MG63 (cell line): ENCODE data around the gene SPACA7. TPM values are rescaled to one million over a fixed set of nuclear protein-coding genes. Genes with fewer than 3 reads are reported as not detected.

ENCODE experiments used
- DNase-seq: peaks from one replicate; pipeline ENCODE4 v3.0.0-alpha.2; 2020
- H3K27me3 ChIP-seq: fragments of 250-450 bp; sonication (Bioruptor Pico); 2 replicates; pipeline ENCODE4 v1.5.1; 2020; ENCODE audit warnings: mild to moderate bottlenecking, moderate library complexity
- H3K36me3 ChIP-seq: fragments of 250-450 bp; sonication (Bioruptor Pico); 2 replicates; pipeline ENCODE4 v1.5.1; 2020; ENCODE audit warnings: mild to moderate bottlenecking, moderate library complexity
- H3K4me3 ChIP-seq: fragments of 250-450 bp; sonication (Bioruptor Pico); 2 replicates; pipeline ENCODE4 v1.5.1; 2020; ENCODE audit warnings: mild to moderate bottlenecking, moderate library complexity
- H3K9me3 ChIP-seq: fragments of 250-450 bp; sonication (Bioruptor Pico); 2 replicates; pipeline ENCODE4 v1.5.1; 2020; ENCODE audit warnings: mild to moderate bottlenecking, moderate library complexity
- total RNA-seq: library from RNA; depleted of rRNA; stranded (reverse); fragments of >200 nt; shearing (Covaris generic); gene quantifications from 2 replicates; pipeline ENCODE4 v1.2.3, GENCODE V29; 2014; ENCODE audit warnings: low replicate concordance

Gene SPACA7
- total RNA-seq, 1 experiment from 2014 or later = not detected

DNA sequence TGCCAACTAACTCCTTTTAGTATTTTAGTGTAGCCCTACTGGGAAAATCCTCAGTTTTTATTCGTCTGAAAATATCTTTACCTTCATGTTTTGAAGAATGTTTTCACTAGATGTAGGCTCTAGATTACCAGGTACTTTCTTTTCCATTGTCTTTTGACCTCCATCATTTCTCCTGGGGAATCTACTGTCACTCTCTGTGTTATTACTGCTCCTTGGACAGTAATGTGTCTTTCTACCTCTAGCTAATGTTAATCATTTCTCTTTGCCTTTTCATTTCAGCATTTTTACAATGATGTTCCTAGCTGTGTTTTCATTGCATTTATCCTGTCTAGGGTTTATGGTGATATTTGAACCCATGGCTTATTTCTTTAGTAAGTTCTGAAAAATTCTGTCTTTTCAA lies 61.9 kb downstream of the SPACA7 start:
- H3K4me3 ChIP-seq = no peak overlapping the region
- H3K36me3 ChIP-seq = no peaks in the 10 kb centered on the region
- peaks cover 12% of the 10 kb centered on the region for H3K9me3 ChIP-seq
- H3K27me3 ChIP-seq = peaks cover 6% of the 10 kb centered on the region; the same call in 1 of the 2 replicates
- DNase-seq = no peak

DNA sequence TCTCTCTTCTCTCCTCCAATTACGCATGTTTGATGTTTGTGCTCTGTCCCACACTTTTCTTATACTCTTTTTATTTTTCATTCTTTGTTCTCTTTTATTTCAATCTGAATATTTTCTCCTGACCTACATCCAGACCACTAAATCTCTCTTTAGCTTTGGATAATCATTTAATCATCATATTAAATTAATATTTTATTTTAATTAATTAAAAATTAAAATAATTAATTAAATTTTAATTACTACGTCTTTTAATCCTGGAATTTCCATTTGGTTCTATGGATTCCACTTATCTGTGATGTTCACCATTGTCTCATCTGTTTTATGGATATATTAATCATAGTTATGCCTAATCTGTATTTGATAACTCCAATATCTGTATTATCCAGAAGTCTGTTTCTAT lies 62.4 kb downstream of the SPACA7 start:
- DNase-seq = no peak
- Histone ChIP-seq H3K4me3 (no peak overlapping the region), H3K27me3 (peaks cover 6% of the 10 kb centered on the region; the same call in 1 of the 2 replicates), H3K9me3 (peaks cover 12% of the 10 kb centered on the region), H3K36me3 (no peaks in the 10 kb centered on the region)

DNA sequence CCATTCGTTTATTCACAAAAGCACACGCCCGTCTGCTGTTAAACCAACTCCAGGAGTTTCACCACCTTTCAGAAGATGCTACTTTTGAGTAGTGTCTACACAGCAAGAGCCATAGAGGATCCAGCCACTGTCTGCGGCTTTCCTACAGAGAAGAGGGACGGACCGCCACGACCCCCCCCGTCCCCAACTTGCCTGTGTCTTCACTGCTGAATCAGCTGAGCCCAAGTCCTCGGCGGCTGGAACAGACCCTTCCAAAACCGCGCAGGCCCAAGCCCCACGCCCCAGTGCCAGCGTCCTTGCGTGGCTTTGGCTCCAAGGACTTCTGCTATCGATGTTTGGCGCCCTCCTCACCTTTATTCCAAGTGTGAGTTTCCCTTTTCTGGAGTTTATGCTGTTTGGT lies 65.1 kb downstream of the SPACA7 start:
- DNase-seq = no peak
- H3K36me3 ChIP-seq = no peaks in the 10 kb centered on the region
- peaks cover 6% of the 10 kb centered on the region; the same call in 1 of the 2 replicates for H3K27me3 ChIP-seq
- no peak overlapping the region for H3K4me3 ChIP-seq
- H3K9me3 ChIP-seq = peaks cover 12% of the 10 kb centered on the region

DNA sequence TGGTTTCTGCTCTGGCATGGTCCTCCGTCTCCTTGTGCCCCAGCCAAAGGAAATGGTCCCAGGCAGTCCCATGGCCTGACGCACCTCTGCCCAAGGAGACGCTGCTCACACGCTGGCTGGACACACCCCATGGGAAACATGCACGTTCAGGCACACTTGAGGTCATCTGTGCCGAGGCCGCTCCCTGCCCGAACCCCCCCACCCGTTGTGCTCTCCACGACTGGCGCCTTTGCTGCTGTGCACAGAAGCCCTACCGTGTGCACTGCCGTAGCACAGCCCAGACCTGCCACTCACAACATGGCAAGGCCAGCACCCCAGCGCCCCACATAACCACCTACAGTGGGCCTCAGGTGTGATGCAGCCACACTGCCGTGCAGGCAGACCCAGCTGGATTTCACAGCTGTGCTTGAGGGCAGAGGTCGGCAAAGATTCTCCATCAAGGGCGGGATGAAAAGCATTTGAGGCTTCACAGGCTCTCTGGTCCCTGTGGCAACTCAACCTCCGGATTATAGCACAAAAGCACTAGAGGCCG lies 65.7 kb downstream of the SPACA7 start:
- H3K27me3 ChIP-seq = peaks cover 6% of the 10 kb centered on the region; the same call in 1 of the 2 replicates
- peaks cover 12% of the 10 kb centered on the region for H3K9me3 ChIP-seq
- H3K36me3 ChIP-seq = no peaks in the 10 kb centered on the region
- no peak for DNase-seq
- H3K4me3 ChIP-seq = no peak overlapping the region

DNA sequence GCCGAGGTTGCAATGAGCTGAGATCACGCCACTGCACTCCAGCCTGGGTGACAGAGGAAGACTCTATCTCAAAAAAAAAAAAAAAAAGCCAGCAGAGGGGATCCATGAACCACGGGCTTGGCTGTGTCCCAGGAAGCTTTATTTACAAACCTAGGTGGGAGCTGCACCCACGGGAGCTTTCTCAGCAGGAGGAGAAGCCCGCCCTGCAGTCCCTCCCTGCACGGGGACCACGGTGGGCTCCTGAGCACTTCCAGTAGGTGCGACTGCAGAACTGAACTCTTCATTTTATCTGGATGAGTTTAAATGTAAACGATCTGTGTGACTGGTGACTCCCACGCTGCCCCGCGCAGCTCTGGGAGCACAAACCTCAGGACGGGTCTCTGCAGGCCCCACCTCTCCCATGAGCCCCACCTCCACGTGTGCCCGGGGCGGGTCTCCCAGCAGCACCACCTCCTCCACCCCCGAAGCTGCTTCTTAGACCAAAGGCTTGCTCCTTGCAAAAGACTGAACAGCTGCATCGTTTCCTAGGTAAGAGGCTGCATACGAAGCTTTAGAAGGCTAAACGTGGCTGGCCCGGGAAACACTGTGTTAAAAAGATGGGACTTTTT lies 66.4 kb downstream of the SPACA7 start:
- Histone ChIP-seq H3K36me3 (no peaks in the 10 kb centered on the region), H3K4me3 (no peak overlapping the region), H3K27me3 (peaks cover 6% of the 10 kb centered on the region; the same call in 1 of the 2 replicates), H3K9me3 (peaks cover 12% of the 10 kb centered on the region)
- no peak for DNase-seq

DNA sequence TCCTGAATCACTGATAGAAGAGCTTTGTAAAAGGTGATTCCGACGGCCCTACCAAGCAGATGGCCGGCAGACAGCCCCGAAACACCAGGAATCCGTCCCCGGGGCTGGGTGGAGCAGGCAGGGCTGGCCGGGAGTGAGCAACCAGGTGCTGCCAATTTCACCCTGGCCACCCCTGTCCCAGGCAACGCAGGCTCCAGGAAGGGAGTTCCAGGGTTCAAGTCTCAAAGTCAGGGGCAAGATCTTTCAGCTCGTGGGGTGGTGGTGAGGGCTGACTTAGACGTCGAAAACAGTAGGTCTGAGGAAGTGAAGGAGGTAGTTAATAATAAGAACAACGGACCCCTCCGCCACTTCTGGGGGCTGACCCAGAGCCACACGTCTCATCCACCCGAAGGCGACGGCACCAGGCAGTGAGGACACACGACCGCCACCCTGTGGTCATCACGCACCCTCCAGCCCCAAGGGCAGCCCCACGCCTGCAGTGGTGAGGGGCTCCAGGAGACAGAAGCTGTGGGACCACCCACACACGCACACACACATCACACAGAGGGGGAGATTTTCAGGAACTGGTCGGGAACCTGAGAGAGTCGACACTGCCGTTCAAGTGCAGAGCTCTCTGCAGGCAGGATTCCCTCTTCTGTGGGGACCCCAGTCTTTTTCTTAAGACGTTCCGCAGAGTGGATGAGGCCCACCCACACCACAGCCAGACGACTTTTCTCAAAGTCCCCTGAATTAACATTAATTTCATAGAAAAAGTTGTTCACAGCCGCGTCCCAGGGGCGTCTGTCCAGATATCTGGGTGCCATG lies 67.2 kb downstream of the SPACA7 start:
- Histone ChIP-seq H3K36me3 (no peaks in the 10 kb centered on the region), H3K27me3 (no peaks in the 10 kb centered on the region), H3K9me3 (peaks cover 5% of the 10 kb centered on the region), H3K4me3 (no peak overlapping the region)
- no peak for DNase-seq

DNA sequence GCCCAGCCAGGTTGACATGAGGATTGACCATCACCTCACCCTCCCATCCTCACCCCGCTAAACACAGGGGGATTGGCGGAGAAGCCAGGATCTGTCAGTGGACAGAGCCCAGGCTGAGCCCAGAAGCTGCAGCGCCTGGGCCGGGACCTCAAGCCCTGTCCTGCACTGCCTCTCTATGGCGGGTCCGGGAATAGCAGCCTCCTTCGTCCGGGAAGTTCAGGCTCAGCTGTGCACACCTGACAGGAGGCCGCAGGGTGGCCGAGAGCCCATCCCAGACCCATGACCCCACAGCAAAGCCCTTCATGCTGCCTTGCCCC lies 67.8 kb downstream of the SPACA7 start:
- peaks cover under 1% of the 10 kb centered on the region; the same call in 1 of the 2 replicates for H3K9me3 ChIP-seq
- DNase-seq = peak; percentile 47
- no peak overlapping the region for H3K4me3 ChIP-seq
- no peaks in the 10 kb centered on the region for H3K36me3 ChIP-seq
- H3K27me3 ChIP-seq = no peaks in the 10 kb centered on the region

DNA sequence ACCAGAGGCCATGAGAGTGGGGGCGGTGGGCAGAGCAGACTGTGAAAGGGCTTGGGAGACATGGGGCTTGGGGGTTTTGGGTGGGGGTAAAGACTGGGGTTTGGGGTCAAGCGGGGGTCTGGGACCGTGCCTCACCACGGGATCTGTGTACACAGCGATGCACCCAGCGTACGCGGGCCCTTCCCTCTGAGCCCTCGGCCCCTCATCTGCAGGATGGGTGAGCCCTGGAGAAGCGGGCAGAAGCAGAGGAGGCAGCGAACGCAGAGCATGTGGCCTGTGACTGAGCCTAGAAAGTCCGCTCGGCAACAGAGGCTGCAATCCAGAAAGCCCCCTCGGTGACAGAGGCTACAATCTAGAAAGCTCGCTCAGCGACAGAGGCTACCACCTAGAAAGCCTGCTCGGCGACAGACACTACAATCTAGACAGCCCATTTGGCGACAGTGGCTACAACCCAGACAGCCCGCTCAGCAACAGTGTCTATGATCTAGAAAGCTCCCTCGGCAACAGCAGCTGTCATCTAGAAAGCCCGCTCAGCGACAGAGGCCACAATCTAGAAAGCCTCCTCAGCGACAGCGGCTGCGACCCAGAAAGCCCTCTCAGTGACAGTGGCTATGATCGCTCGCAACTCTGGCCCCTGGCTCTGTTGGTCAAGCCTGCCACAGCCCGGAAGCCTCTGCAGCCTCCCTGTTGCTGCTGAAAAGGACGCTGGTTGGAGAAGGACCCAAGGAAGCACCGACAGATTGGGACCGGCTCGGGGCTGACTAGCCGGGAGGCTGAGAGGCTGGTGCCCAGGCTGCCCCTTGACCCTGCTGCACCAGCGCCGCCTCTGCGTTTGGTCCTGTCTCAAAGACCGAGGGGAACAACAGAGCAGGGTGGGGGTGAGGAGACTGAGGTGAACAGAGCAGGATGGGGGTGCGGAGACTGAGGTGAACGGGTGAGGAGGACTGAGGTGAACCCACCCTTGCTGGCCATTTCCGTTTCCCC lies 68.6 kb downstream of the SPACA7 start:
- Histone ChIP-seq H3K27me3 (no peaks in the 10 kb centered on the region), H3K36me3 (no peaks in the 10 kb centered on the region), H3K9me3 (no peaks in the 10 kb centered on the region), H3K4me3 (no peak overlapping the region)
- DNase-seq = no peak

DNA sequence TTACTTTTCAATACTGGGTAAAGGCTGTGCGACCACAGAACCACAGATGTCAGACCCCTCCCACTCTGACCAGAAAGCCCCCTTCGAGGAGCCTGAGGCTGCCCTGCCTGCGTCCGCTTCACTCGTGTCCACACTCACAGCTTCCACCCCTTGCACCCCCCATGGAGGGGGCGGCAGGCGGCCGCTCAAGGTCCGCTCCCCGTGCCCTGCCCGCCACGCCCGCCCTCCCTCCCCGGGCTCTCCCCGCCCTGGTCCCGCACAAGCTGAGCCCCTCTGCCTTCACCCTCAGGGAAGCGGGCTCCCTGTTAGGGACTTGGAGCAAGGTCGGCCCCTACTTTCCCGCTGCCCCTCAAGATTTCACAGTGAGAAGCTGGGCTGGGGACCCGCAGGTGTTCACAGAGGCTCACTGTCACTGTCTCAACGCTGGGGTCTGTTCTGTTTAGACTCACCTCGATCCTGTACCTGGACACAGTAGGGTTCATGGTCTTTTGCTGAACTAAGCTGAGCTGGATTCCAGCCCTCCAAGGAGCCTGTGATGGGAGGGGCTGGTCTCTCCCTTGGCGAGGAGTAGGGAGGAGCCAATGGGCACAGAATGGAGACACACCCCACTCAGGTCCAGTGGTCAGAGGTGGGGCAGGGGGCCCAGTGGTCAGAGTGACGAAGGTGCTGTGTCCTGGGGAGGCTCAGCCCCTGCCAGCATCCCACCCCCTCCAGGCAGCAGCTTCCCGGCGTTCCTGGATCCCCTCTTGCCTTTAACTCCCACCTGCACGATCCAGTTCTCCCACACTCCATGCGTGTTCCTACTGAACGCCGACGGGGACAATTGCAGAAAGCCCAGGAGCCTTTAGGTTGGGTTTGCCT lies 69.5 kb downstream of the SPACA7 start:
- H3K36me3 ChIP-seq = no peaks in the 10 kb centered on the region
- H3K9me3 ChIP-seq = no peaks in the 10 kb centered on the region
- no peaks in the 10 kb centered on the region for H3K27me3 ChIP-seq
- DNase-seq = no peak
- H3K4me3 ChIP-seq = no peak overlapping the region

DNA sequence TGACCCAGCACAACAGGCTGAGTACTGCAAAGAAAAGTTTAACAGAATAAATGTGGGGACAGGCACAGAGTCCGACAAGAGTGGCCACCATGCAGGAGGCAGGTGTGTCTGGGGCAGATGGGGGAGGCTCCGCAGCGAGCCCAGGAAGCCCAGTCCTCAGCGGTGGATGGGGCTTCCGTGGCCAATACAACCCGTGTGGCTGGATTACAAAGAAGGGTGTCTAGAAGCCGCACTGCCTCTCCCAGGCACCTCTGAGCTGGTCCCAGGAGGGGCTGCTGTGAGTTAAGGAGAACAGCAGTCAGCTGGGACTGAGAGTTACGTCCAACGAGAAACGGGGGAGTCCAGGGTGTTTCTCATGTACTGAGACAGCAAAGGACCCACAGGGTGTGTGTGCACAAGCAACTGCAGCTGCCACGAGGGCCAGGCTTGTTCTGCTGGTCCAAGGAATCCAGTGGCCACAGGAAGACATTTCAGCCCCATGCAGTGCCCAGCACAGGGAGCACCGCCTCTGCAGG lies 70.2 kb downstream of the SPACA7 start:
- Histone ChIP-seq H3K27me3 (no peaks in the 10 kb centered on the region), H3K9me3 (no peaks in the 10 kb centered on the region), H3K36me3 (no peaks in the 10 kb centered on the region), H3K4me3 (no peak overlapping the region)
- DNase-seq = no peak

DNA sequence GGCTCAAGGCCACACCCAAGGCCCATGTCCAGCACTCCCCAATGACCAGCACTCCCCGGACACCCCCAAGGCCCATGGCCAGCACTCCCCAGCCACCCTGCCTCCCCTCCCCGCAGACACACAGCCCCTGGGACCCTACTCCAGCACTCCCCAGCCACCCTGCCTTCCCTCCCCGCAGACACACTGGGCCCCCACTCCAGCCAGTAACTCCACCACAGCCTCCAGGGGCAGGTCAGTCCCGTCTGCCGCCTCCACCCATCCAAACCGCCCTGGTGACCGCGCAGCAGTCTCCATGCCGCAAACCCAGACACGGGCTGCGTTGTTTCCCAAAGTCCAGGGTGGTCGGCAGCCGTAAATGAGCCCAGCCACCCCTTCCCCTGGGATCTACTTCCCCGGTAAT lies 70.7 kb downstream of the SPACA7 start:
- no peak for DNase-seq
- Histone ChIP-seq H3K4me3 (no peak overlapping the region), H3K27me3 (no peaks in the 10 kb centered on the region), H3K9me3 (no peaks in the 10 kb centered on the region), H3K36me3 (no peaks in the 10 kb centered on the region)

DNA sequence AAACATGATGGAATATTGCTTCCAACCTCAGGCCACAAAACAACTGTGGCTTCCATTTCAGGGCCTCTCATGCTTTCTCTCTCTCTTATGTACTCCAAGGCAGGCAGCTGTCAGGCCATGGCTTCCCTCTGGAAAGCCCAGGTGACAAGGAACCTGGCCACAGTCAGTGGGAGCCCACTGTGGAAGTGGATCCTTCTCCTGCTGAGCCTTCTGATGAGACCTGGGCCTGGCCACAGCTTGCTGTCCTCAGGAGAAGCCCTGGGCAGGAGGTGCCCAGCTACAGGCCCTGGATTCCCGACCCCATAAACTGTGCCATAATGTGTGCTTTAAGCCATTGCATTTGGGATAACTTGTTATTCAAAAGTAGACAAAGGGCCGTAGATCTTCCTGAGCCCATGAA lies 71.2 kb downstream of the SPACA7 start:
- H3K4me3 ChIP-seq = no peak overlapping the region
- no peak for DNase-seq
- no peaks in the 10 kb centered on the region for H3K9me3 ChIP-seq
- no peaks in the 10 kb centered on the region for H3K27me3 ChIP-seq
- no peaks in the 10 kb centered on the region for H3K36me3 ChIP-seq

DNA sequence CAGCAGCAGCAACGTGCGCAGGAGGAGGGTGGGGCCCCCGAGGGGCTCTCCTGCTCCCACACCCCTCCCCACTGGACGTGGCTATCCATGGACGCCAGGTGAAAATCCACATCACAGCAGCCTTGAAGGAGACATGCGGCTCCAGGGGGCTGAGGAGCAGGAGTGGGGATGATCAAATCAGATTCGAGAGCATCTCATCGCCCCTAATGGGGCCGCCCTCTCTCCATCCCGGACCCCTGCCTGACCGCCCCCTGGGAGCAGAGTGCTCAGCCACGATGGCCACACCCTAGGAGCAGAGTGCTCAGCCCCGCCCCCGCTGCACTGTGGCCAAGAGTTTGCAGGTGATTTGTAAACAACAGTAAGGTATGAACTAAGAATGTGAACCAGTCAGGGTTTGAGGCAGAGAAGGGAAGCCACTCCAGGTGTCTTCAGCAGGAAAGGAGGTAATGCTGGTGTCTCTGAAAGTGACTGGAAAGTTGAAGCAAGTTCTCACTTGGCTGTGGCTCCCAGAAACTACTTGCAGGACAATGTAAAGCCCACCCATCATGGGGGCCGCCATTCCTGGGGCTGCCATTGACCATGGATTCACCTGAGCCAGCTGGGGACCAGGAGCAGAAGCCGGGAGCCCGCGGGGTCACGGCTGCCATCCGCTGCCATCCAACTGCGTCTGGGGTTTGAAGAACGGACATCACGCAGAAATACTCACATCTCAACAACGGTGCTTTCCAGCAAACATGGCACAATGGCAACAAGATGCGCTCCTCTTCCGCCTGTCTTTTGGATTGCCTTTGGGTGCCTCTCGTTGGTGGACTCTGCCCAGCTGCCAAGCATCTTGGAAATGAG lies 71.8 kb downstream of the SPACA7 start:
- no peak overlapping the region for H3K4me3 ChIP-seq
- no peaks in the 10 kb centered on the region for H3K9me3 ChIP-seq
- no peak for DNase-seq
- H3K36me3 ChIP-seq = no peaks in the 10 kb centered on the region
- no peaks in the 10 kb centered on the region for H3K27me3 ChIP-seq

DNA sequence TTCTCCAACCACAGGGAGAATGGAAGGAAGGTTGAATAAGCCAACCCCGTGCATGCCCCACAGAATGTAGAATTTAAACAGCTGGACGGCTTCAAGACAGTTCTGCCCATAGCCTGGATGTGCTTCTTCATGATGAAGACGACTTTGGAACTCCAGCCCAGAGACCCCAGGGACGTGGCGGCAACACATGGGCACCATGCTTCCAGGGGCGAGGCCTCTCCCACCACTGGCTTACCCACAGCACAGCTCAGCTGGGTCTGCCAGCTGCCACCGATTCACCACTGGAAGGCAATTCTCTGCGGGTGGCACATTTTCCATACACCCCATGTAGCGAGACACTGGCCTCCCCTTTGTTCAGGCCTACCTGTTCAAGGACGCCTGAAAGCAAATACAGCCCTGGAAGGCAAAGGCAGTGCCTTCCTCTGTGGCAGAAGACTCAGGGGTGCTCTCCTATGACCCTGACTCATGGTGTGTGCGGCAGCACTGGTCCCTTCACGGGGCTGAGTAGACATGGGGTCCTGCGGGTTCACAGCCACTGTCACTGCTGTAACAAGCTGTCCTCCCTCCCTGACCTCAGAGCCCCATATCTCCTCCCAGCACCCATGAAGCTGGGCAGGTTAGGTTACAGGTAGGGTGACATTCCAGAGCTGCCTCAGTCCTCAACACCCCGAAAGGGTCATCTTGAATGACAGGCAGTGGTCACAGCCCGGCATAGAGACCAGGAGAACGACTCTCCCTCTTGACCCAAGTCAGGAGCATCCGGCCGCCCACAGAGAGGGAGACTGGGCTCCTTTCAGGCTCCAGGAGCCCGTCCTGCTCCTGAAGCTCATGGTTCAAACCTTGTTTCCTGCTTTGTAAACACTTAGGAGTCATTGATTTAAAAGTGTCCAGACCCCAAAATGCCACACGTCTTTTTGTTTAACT lies 72.7 kb downstream of the SPACA7 start:
- H3K4me3 ChIP-seq = no peak overlapping the region
- H3K27me3 ChIP-seq = no peaks in the 10 kb centered on the region
- H3K36me3 ChIP-seq = no peaks in the 10 kb centered on the region
- no peak for DNase-seq
- H3K9me3 ChIP-seq = no peaks in the 10 kb centered on the region
